SK-N-SH (cell line): ENCODE measurements around the gene TRPV5.

Experiments used
- CTCF ChIP-seq: fragments of 200-600 bp; sonication (generic); IDR thresholded peaks from 2 replicates; pipeline ENCODE4 v1.6.1; 2017; ENCODE audit warnings: antibody characterized with exemption, mild to moderate bottlenecking, moderate library complexity
- EP300 ChIP-seq, 2 experiments: IDR thresholded peaks; 2 replicates each; pipeline versions ENCODE4 v1.4.0 to v1.6.1; 2012; ENCODE audit warnings: borderline replicate concordance in 1 of 2, low read depth in 1 of 2, low read length in 1 of 2
- EZH2phosphoT487 ChIP-seq: fragments of 200-600 bp; sonication (generic); IDR thresholded peaks from 2 replicates; pipeline ENCODE4 v1.6.1; 2017; ENCODE audit warnings: low read depth, mixed run types, mild to moderate bottlenecking, antibody characterized with exemption, moderate library complexity, borderline replicate concordance
- FOXM1 ChIP-seq: IDR thresholded peaks from 2 replicates; pipeline ENCODE4 v1.4.0; 2012; ENCODE audit warnings: low read depth, mild to moderate bottlenecking
- GABPA ChIP-seq: IDR thresholded peaks from 2 replicates; pipeline ENCODE4 v1.4.0; 2012; ENCODE audit warnings: low read depth, mild to moderate bottlenecking
- POLR2AphosphoS5 ChIP-seq: IDR thresholded peaks from 2 replicates; pipeline ENCODE4 v1.6.1; 2012; ENCODE audit warnings: low read depth, low read length
- RCOR1 ChIP-seq: fragments of 150-350 bp; IDR thresholded peaks from 2 replicates; pipeline ENCODE4 v1.6.1; 2017; ENCODE audit warnings: antibody characterized with exemption, low read length
- REST ChIP-seq: IDR thresholded peaks from 2 replicates; pipeline ENCODE4 v1.6.1; 2012; ENCODE audit warnings: mild to moderate bottlenecking, low read depth, low read length, moderate library complexity
- RFX5 ChIP-seq: IDR thresholded peaks from 2 replicates; pipeline ENCODE4 v1.6.1; 2012; ENCODE audit warnings: mild to moderate bottlenecking, improper control_type of control experiment, low read length
- TCF12 ChIP-seq: IDR thresholded peaks from 2 replicates; pipeline ENCODE4 v1.4.0; 2012
- ZBTB33 ChIP-seq: IDR thresholded peaks from 2 replicates; pipeline ENCODE4 v1.4.0; 2012; ENCODE audit warnings: low read depth, borderline replicate concordance

DNA sequence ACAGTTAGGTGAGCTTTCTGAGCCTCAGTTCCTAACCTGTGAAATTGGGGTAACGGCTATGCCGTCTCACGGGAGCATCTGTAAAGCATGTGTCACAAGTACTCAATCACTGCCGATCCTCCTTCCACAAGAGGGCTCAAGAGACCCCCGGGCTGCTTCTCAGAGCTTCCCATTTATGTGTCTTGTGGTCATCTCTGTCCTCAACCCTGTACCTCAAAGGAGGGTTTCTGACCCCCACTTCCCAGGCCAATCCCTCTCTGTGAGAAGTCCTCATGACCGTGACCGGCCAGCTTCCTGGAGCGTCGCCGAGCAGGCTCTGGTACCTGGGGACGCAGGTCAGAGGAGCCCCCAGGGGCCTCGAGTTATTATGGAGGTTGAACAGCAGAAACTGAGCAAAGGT is 510 bp upstream of the TRPV5 start:
- TF ChIP-seq ZBTB33 (no peak), CTCF (no peak), POLR2AphosphoS5 (no peak), TCF12 (no peak), GABPA (no peak), EP300 (IDR thresholded peaks at IDR 0.05; ENCODE audit: borderline replicate concordance in 1 of 2, low read depth in 1 of 2, low read length in 1 of 2) (no peak), EZH2phosphoT487 (no peak), RCOR1 (no peak), REST (no peak), RFX5 (no peak), FOXM1 (no peak)
